ENCODE measurements around the gene TMEM9.

DNA sequence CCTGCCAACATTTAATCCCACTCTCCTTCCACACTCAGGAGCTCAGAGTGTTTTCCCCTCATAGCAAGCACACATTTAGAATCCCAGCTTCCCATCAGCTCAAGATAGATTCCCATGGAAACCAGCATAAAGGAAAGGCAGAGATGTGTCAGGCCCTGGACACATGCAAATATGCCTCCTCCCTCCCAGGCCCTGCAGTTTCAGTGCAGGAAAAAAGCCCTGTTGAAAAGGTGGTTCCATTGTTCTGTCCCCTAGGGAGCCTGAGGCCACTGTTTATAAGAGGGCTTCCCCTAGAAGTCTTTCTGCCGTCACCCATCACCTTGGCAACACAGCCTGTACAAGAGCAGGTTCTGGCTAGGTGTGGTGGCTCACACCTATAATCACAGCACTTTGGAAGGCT is 45.7 kb downstream of the TMEM9 start:
- no peak for TF ChIP-seq POLR2A (IDR thresholded peaks at IDR 0.05; ENCODE audit: low read length)
- TF ChIP-seq GATA1 (IDR thresholded peaks at IDR 0.05; ENCODE audit: low read depth, low read length) = no peak
